CD4-positive, CD25-positive, alpha-beta regulatory T cell (primary cell): Measurements from ENCODE around the gene SS18L1. TPM values are rescaled to one million over a fixed set of nuclear protein-coding genes. Genes with fewer than 3 reads are reported as not detected.

Source experiments
- ATAC-seq, 2 donors: fragments of 150-1000 bp; cut with Tn5 transposase; one replicate each; pipeline ENCODE4 v1.10.0; 2021; ENCODE audit warnings: low read depth in 2 of 2, moderate number of reproducible peaks in 2 of 2, moderate library complexity in 1 of 2
- DNase-seq, 3 donors: peaks; one replicate each; pipeline versions ENCODE4 v3.0.0 to v3.0.0-alpha.2; 2012 to 2022; ENCODE audit warnings: mixed read lengths in 1 of 3
- H3K27ac ChIP-seq: one replicate; pipeline ENCODE4 v1.7.0; 2013; ENCODE audit warnings: mild to moderate bottlenecking, low read length; ENCODE audit not compliant: insufficient read depth, poor library complexity, severe bottlenecking
- H3K27me3 ChIP-seq: one replicate; pipeline ENCODE4 v1.7.0; 2013; ENCODE audit warnings: low read length; ENCODE audit not compliant: control insufficient read depth, insufficient read depth
- H3K36me3 ChIP-seq: one replicate; pipeline ENCODE4 v1.7.0; 2013; ENCODE audit warnings: mild to moderate bottlenecking, low read length, moderate library complexity; ENCODE audit not compliant: control insufficient read depth, insufficient read depth
- H3K4me1 ChIP-seq: 2 replicates; pipeline ENCODE4 v1.7.0; 2013; ENCODE audit warnings: mild to moderate bottlenecking, low read length; ENCODE audit not compliant: insufficient read depth, control insufficient read depth, poor library complexity, severe bottlenecking
- H3K4me3 ChIP-seq: one replicate; pipeline ENCODE4 v1.7.0; 2013; ENCODE audit warnings: low read depth, mild to moderate bottlenecking, low read length, moderate library complexity
- H3K9me3 ChIP-seq, 2 experiments: 1 replicate in 1 of 2; 2 replicates in 1 of 2; pipeline ENCODE4 v1.7.0; 2013; ENCODE audit warnings: low read length in 2 of 2, mild to moderate bottlenecking in 1 of 2, moderate library complexity in 1 of 2; ENCODE audit not compliant: control insufficient read depth in 2 of 2
- H3K27ac Mint-ChIP-seq, 3 donors: one replicate each; pipeline ENCODE4 v1.8.0; 2020 to 2022; ENCODE audit warnings: mild to moderate bottlenecking in 3 of 3, mixed read lengths in 3 of 3, moderate library complexity in 2 of 3
- H3K27me3 Mint-ChIP-seq: one replicate; pipeline ENCODE4 v1.8.0; 2022; ENCODE audit warnings: mild to moderate bottlenecking, mixed read lengths
- H3K36me3 Mint-ChIP-seq: one replicate; pipeline ENCODE4 v1.8.0; 2020; ENCODE audit warnings: mixed read lengths
- H3K4me1 Mint-ChIP-seq, 4 donors: one replicate each; pipeline ENCODE4 v1.8.0; 2020 to 2022; ENCODE audit warnings: mixed read lengths in 4 of 4, mild to moderate bottlenecking in 1 of 4
- H3K4me3 Mint-ChIP-seq, 4 donors: one replicate each; pipeline ENCODE4 v1.8.0; 2020 to 2022; ENCODE audit warnings: mild to moderate bottlenecking in 4 of 4, mixed read lengths in 4 of 4, moderate library complexity in 3 of 4
- H3K9me3 Mint-ChIP-seq, 7 donors: one replicate each; pipeline ENCODE4 v1.8.0; 2020 to 2022; ENCODE audit warnings: mixed read lengths in 7 of 7, mild to moderate bottlenecking in 3 of 7, moderate library complexity in 2 of 7
- polyA plus RNA-seq, 4 donors: library from polyadenylated mRNA; unstranded; fragments of 300-500 nt; fragmentation: Illumina TruSeq; gene quantifications; one replicate each; pipeline ENCODE4 v1.2.3, GENCODE V29; 2021
- total RNA-seq: library from RNA; stranded (reverse); gene quantifications from one replicate; pipeline ENCODE4 v1.2.3, GENCODE V29; 2022

The SS18L1 gene
- total and polyA plus RNA-seq, 5 donors from 2014 or later = 0.39 to 21.0 (median 0.81) TPM

DNA sequence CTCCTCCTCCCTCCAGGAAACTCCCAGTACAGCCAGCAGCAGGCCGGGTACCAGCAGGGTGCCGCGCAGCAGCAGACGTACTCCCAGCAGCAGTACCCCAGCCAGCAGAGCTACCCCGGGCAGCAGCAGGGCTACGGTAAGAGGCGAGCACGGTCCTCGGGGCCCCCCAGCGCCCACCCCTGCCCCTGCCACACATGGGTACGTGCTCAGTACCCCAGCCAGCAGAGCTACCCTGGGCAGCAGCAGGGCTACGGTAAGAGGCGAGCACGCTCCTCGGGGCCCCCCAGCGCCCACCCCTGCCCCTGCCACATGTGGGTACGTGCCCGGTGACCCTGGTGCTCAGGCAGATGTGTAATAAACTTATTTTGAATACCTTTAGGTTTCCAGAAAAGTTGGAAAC lies 29.1 kb downstream of the SS18L1 start:
- peaks cover 0 to 3% (median 0%) of the 10 kb centered on the region in 4 donors for H3K4me1 Mint-ChIP-seq
- Histone ChIP-seq H3K27ac (no peak overlapping the region), H3K9me3 (no peaks in the 10 kb centered on the region), H3K36me3 (peaks cover 3% of the 10 kb centered on the region), H3K4me3 (no peak overlapping the region), H3K27me3 (no peaks in the 10 kb centered on the region), H3K4me1 (no peaks in the 10 kb centered on the region)
- no peaks in the 10 kb centered on the region for H3K9me3 Mint-ChIP-seq
- DNase-seq (no peak), ATAC-seq (no peak)
- H3K27ac Mint-ChIP-seq = no peak overlapping the region
- H3K27me3 Mint-ChIP-seq = no peaks in the 10 kb centered on the region
- no peak overlapping the region for H3K4me3 Mint-ChIP-seq
- peaks cover 21% of the 10 kb centered on the region for H3K36me3 Mint-ChIP-seq

DNA sequence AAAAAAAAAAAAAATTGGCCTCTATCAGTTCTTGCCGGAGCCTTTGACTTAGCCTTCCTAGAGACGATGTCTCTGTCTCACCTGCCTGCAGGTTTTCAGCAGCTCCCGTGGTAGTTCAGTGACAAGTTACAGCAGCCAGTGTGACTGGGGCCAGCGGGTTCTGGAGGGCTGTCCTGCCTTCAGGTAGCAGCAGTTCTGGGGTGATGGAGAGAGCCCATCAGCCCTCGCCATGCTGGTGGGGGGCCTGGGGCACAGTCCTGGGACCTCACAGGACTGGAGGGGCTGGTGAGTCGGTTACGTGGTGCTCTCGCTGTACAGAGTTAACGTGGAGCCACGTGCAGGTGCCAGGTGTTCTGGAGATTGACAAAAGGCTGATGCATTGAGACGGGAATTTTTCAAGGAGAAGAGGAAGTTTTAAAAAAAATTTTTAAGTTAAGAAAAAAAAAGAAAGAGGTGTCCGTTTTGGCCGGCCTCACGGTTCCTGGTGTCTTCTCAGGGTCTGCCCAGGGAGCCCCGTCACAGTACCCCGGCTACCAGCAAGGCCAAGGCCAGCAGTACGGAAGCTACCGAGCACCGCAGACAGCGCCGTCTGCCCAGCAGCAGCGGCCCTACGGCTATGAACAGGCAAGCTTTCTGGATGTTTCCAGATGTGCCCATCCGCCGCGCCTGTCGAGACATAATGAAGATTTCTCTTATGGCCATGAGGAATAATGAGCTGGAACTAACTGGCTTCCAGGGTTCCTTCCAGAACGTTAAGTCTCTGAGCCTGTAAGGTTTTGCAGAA lies 30.6 kb downstream of the SS18L1 start:
- Histone ChIP-seq H3K36me3 (no peaks in the 10 kb centered on the region), H3K9me3 (no peaks in the 10 kb centered on the region), H3K4me1 (no peaks in the 10 kb centered on the region), H3K27ac (no peak overlapping the region), H3K27me3 (no peaks in the 10 kb centered on the region), H3K4me3 (no peak overlapping the region)
- ATAC-seq = no peak
- Mint-ChIP-seq H3K27ac (peak overlapping the region in 1 of 3 donors; percentile 62), H3K27me3 (no peaks in the 10 kb centered on the region), H3K4me1 (no peaks in the 10 kb centered on the region), H3K36me3 (peaks cover 15% of the 10 kb centered on the region), H3K4me3 (no peak overlapping the region), H3K9me3 (no peaks in the 10 kb centered on the region)
- no peak for DNase-seq

DNA sequence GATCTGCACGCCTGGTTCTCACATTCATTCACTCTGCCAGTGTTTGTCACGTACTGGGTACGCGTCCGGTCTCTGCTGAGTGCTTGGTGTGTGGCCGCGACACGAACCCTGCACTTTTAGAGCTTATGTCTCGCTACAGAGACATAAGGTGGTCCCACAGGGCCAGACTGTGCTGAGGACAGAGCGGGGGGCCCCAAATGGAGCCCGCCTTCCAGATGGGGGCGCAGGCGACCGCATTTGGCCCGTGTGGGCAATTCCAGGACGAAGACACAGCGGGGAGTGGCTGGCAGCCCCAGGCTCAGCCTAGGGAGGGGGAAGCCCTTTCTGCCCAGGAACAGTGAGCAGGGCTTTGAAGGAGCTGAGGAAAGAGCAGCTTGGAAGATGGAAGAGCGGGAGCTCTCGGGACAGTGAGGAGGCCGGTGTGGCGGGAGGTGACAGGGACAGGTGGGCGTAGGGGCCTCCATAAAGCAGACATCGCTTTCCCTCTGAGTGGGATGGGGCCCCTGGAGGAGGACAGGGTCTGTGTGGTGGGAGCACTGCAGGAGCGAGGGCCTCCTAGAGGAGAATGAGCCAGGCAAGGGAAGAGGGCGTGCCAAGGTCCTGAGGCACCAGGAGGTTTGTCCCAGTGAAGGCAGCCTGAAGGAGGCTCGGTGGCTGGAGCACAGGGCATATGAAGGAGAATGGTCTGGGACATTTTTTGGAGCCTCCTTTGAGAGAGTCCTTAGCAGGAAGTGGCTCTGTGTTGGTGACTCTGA lies 31.5 kb downstream of the SS18L1 start:
- ATAC-seq (no peak), DNase-seq (no peak)
- H3K9me3 Mint-ChIP-seq = no peaks in the 10 kb centered on the region
- H3K4me3 Mint-ChIP-seq = no peak overlapping the region
- no peaks in the 10 kb centered on the region for H3K36me3 ChIP-seq
- H3K4me1 Mint-ChIP-seq = no peaks in the 10 kb centered on the region
- no peak overlapping the region for H3K4me3 ChIP-seq
- no peaks in the 10 kb centered on the region for H3K4me1 ChIP-seq
- H3K27me3 Mint-ChIP-seq = no peaks in the 10 kb centered on the region
- peaks cover 15% of the 10 kb centered on the region for H3K36me3 Mint-ChIP-seq
- no peaks in the 10 kb centered on the region for H3K27me3 ChIP-seq
- H3K27ac Mint-ChIP-seq = peak overlapping the region in 1 of 3 donors; percentile 62
- H3K9me3 ChIP-seq = no peaks in the 10 kb centered on the region
- H3K27ac ChIP-seq = no peak overlapping the region

DNA sequence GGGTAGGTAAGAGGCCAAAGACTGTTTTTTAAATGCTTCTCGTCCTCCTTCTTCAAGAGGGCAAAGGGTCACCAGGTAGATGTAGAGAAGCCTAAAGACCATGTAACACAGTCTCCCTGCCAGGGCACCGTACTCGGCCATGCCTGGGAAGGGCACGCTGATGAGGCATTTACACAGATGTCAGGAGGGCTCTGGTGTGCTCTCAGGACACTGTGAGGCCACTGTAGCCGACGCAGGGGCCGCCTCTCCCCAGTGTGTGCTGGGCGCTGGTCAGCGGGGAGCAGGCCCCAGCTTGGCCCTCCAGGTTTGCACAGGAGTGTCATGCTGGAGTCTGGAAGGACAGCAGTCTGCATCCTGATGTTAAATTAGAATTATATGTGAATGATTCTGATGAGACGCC lies 32.1 kb downstream of the SS18L1 start:
- no peak overlapping the region for H3K4me3 ChIP-seq

DNA sequence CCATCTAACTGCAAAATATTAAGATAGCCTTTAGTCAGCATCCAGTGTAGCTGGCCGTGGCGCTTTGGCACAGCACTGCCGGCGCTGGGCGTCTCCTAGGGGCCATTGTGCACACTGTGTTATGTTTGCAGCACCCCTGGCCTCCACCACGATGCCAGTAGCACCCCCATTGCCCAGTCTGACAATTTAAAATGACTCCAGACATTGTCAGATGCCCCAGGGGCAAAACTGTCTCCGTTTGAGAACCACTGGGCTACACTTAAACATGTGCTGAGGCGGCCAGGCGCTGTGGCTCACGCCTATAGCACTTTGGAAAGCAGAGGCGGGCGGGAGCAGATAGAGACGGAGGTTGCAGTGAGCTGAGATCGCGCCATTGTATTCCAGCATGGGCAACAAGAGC lies 33.3 kb downstream of the SS18L1 start:
- H3K9me3 Mint-ChIP-seq = no peaks in the 10 kb centered on the region
- ATAC-seq = no peak

More for the DNA sequence above, 32.1 kb downstream of the SS18L1 start:
- no peak for ATAC-seq
- Mint-ChIP-seq H3K4me1 (no peaks in the 10 kb centered on the region), H3K27ac (no peak overlapping the region), H3K4me3 (no peak overlapping the region), H3K27me3 (no peaks in the 10 kb centered on the region), H3K9me3 (no peaks in the 10 kb centered on the region), H3K36me3 (peaks cover 15% of the 10 kb centered on the region)
- DNase-seq = no peak
- H3K27ac ChIP-seq = no peak overlapping the region
- H3K4me1 ChIP-seq = no peaks in the 10 kb centered on the region
- no peaks in the 10 kb centered on the region for H3K27me3 ChIP-seq
- no peaks in the 10 kb centered on the region for H3K36me3 ChIP-seq
- no peaks in the 10 kb centered on the region for H3K9me3 ChIP-seq

DNA sequence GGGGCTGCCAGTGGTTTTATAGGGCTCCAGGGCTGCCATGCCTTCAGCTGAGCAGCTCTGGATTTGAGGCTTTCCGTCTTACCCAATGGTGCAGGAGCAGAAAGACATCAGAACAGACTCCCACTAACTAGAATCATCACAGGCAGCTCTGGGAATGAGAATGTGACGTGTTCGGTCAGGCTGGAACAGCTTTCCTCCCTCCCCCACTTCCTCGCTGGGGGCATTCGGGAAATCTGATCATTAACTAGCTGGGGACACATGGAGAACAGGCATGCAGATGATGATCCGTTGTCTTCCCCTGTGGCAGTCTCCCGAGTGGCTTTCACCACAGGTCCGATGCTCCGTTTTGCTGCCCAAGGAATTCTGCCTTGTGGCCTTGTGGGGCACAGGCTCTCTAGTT lies 33.7 kb downstream of the SS18L1 start:
- peaks cover 12% of the 10 kb centered on the region for H3K36me3 Mint-ChIP-seq
- H3K27ac Mint-ChIP-seq = no peak overlapping the region

More for the DNA sequence above, 33.3 kb downstream of the SS18L1 start:
- Histone ChIP-seq H3K27ac (no peak overlapping the region), H3K4me1 (peaks cover 1% of the 10 kb centered on the region), H3K4me3 (no peak overlapping the region), H3K36me3 (no peaks in the 10 kb centered on the region), H3K27me3 (no peaks in the 10 kb centered on the region), H3K9me3 (no peaks in the 10 kb centered on the region)
- Mint-ChIP-seq H3K27ac (peak overlapping the region in 1 of 3 donors; percentile 32), H3K4me1 (peaks cover 3 to 4% (median 3%) of the 10 kb centered on the region in 4 donors), H3K4me3 (no peak overlapping the region), H3K27me3 (no peaks in the 10 kb centered on the region), H3K36me3 (peaks cover 12% of the 10 kb centered on the region)
- DNase-seq = no peak

DNA sequence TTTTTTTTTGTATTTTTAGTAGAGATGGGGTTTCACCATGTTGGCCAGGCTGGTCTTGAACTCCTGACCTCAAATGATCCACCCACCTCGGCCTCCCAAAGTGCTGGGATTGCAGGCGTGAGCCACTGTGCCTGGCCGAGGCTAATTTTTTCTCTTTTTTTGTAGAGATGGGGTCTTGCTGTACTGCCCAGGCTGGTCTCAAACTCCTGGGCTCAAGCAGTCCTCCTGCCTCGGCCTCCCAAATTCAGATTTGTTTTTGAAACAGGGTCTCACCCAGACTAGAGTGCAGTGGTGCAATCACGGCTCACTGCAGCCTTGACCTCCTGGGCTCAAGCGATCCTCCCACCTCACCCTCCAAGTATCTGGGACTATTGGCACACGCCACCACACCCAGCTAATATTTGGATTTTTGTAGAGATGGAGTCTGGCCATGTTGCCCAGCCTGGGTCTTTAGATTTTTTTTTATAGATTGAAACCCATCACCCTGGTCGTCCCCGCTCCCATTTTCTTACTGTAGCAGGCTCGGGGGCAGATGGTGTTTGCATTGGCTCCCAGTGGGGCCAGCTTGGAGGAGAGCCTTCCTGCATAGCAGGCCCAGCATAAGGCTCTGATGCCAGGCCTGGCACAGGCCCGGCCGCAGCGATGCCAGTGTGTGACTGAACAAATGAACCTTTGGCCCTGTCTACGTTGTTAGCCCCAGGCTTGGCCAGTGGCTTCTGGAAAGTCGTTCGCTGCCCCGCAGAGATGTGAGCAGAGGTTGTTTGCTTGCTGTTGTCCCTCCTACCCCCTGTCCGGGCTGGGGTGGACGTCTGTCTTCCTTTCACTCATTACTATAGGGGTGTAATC lies 35.0 kb downstream of the SS18L1 start:
- no peak overlapping the region for H3K4me3 ChIP-seq
- Mint-ChIP-seq H3K27ac (peak overlapping the region in 1 of 3 donors; percentile 65), H3K4me1 (peaks cover 8 to 15% (median 10%) of the 10 kb centered on the region in 4 donors), H3K27me3 (no peaks in the 10 kb centered on the region), H3K4me3 (no peak overlapping the region), H3K36me3 (peaks cover 12% of the 10 kb centered on the region), H3K9me3 (no peaks in the 10 kb centered on the region)
- peaks cover 11% of the 10 kb centered on the region for H3K4me1 ChIP-seq
- H3K36me3 ChIP-seq = no peaks in the 10 kb centered on the region
- H3K27me3 ChIP-seq = no peaks in the 10 kb centered on the region
- no peak overlapping the region for H3K27ac ChIP-seq
- H3K9me3 ChIP-seq = no peaks in the 10 kb centered on the region
- ATAC-seq (no peak), DNase-seq (no peak)

More for the DNA sequence above, 33.7 kb downstream of the SS18L1 start:
- Mint-ChIP-seq H3K27me3 (no peaks in the 10 kb centered on the region), H3K4me1 (peaks cover 7 to 8% (median 8%) of the 10 kb centered on the region in 4 donors), H3K9me3 (no peaks in the 10 kb centered on the region), H3K4me3 (no peak overlapping the region)
- H3K9me3 ChIP-seq = no peaks in the 10 kb centered on the region
- DNase-seq (no peak), ATAC-seq (no peak)
- no peaks in the 10 kb centered on the region for H3K36me3 ChIP-seq
- H3K27ac ChIP-seq = no peak overlapping the region
- peaks cover 5% of the 10 kb centered on the region for H3K4me1 ChIP-seq
- no peaks in the 10 kb centered on the region for H3K27me3 ChIP-seq
- no peak overlapping the region for H3K4me3 ChIP-seq
